Inflammatory macrophage treated with lipopolysaccharide for 4 hours (primary cell): Measurements from ENCODE around the gene PCDHA1.
"Not testable (repeated sequence)": the region's sequence is repeated elsewhere in the genome, so short reads cannot be mapped to it uniquely, and the experiment has no call there.

Source experiments
- DNase-seq: peaks from one replicate; pipeline ENCODE4 v3.0.0-alpha.2; 2020

The PCDHA1 gene

DNA sequence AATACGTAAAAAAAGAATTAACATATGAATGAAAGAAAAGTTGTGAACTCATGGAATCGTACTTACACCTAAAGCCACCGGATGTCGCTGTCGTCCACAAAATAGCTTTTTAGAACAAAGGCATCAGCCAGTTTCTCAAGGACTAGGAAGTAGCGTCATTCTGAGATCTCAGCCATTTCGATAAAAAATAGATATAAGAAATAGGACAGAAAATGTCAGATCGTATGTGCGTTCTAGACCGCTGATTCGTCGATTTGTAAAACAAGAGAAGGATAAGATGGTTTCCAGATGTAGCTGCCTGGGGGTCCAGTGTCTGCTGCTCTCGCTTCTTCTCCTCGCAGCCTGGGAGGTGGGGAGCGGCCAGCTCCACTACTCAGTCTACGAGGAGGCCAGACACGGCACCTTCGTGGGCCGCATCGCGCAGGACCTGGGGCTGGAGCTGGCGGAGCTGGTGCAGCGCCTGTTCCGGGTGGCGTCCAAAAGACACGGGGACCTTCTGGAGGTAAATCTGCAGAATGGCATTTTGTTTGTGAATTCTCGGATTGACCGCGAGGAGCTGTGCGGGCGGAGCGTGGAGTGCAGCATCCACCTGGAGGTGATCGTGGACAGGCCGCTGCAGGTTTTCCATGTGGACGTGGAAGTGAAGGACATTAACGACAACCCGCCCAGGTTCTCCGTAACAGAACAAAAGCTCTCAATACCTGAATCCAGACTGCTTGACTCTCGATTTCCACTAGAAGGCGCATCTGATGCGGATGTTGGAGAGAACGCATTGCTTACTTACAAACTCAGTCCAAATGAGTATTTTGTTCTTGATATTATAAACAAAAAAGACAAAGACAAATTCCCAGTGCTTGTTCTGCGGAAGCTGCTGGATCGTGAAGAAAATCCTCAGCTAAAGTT lies 70.1 kb downstream of the PCDHA1 start, which contains the start of gene PCDHA10:
Gene PCDHA10, plus strand, starts transcription at position 126 of the 903 bp plus-strand sequence. Its CDS starts 152 bp downstream, at position 278.
- DNase-seq: no peak

DNA sequence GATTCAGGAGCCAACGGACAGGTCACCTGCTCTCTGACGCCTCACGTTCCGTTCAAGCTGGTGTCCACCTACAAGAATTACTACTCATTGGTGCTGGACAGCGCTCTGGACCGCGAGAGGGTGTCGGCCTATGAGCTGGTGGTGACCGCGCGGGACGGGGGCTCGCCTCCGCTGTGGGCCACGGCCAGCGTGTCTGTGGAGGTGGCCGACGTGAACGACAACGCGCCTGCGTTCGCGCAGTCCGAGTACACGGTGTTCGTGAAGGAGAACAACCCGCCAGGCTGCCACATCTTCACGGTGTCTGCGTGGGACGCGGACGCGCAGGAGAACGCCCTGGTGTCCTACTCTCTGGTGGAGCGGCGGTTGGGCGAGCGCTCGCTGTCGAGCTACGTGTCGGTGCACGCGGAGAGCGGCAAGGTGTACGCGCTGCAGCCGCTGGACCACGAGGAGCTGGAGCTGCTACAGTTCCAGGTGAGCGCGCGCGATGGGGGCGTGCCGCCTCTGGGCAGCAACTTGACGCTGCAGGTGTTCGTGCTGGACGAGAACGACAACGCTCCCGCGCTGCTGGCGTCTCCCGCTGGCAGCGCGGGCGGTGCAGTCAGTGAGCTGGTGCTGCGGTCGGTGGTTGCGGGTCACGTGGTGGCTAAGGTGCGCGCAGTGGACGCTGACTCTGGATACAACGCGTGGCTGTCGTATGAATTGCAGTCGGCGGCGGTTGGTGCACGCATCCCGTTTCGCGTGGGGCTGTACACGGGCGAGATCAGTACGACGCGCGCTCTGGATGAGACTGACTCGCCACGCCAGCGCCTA lies 71.4 kb downstream of the PCDHA1 start:
- DNase-seq: no peak

GRCh38 chr5:140857987-140858240 lies 72.0 kb downstream of the PCDHA1 start:
- DNase-seq: no peak

DNA sequence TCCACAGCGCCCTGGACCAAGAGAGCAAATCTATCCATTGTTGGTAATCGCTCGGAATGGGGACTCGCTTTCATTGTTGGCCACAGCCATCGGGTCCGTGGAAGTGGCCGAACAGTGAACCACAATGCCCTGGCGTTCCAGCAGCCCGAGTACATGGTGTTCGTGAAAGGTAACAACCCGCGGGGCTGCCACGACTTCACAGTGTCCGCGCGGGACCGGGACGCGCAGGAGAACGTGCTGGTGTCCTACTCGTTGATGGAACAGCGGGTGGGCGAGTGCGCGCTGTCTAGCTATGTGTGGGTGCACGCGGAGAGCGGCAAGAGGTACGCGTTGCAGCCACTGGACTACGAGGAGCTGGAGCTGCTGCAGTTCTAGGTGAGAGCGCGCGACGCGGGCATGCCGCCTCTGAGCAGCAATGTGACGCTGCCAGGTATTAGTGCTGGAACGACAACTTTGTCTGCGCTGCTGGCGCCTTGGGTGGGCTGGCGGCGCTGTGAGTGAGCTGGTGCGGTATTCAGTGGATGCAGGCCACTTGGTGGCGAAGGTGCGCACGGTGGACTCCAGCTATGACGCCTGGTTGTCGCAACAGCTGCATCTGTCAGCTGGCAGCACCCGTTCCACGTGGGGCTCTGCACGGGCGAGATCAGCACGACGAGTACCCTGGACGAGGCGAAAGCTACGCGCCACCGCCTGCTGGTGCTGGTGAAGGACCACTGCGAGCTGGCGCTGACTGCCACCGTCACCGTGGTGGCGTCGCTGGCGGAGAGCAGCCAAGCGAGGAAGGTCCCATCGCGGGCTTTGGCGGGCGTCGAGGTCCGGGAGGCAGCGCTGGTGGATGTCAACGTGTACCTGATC lies 76.7 kb downstream of the PCDHA1 start:
- DNase-seq: no peak

GRCh38 chr5:140868721-140869554 lies 83.0 kb downstream of the PCDHA1 start, which contains the start of gene PCDHA11:
PCDHA11 (plus strand) TSS chr5:140868957; CDS start chr5:140869104, 147 bp downstream.
- DNase-seq: no peak

- DNase-seq: no peak
Measured at GRCh38 chr5:140869555-140869886, 83.6 kb downstream of the PCDHA1 start.

DNA sequence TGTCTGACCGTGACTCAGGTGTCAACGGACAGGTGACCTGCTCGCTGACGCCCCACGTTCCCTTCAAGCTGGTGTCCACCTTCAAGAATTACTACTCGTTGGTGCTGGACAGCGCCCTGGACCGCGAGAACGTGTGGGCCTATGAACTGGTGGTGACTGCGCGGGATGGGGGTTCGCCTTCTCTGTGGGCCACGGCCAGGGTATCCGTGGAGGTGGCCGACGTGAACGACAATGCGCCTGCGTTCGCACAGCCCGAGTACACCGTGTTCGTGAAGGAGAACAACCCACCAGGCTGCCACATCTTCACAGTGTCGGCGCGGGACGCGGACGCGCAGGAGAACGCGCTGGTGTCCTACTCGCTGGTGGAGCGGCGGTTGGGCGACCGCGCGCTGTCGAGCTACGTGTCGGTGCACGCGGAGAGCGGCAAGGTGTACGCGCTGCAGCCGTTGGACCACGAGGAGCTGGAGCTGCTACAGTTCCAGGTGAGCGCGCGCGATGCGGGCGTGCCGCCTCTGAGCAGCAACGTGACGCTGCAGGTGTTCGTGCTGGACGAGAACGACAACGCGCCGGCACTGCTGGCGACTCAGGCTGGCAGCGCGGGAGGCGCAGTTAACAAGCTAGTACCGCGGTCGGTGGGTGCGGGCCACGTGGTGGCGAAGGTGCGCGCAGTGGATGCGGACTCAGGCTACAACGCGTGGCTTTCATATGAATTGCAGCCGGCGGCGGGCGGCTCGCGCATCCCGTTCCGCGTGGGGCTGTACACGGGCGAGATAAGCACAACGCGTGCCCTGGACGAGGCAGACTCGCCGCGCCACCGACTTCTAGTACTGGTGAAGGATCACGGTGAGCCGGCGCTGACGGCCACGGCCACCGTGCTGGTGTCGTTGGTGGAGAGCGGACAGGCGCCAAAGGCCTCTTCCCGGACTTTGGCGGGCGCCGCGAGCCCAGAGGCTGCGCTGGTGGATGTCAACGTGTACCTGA lies 84.6 kb downstream of the PCDHA1 start:
- DNase-seq: no peak

DNA sequence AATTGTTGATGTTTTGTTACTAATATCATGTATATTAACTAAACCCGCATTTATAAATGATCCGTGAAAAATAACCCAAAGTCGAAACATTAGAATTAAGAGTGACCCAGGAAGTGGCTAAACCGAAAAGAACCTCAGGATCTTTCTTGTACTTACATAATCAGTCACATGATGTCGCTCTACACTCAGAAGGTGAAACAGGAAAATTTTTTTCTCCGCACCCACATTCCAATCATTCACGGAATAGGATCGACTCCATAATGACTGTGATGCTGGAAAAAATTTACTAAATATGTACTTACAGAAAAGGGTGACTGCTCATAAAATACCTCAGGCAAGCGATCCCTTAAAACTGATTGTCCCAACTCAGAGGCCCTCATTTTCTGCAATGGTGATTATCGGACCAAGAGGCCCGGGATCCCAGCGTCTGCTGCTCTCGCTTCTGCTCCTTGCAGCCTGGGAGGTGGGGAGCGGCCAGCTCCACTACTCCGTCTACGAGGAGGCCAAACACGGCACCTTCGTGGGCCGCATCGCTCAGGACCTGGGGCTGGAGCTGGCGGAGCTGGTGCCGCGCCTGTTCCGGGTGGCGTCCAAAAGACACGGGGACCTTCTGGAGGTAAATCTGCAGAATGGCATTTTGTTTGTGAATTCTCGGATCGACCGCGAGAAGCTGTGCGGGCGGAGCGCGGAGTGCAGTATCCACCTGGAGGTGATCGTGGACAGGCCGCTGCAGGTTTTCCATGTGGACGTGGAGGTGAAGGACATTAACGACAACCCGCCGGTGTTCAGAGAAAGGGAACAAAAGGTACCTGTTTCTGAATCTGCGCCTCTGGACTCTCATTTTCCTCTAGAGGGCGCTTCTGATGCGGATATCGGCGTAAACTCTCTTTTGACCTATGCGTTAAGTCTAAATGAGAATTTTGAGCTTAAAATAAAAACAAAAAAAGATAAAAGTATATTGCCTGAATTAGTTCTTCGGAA lies 89.4 kb downstream of the PCDHA1 start, which contains the start of gene PCDHA12:
Gene PCDHA12, plus strand, starts transcription at position 224 of the 981 bp plus-strand sequence. Its CDS starts 165 bp downstream, at position 389.
- DNase-seq: no peak

DNA sequence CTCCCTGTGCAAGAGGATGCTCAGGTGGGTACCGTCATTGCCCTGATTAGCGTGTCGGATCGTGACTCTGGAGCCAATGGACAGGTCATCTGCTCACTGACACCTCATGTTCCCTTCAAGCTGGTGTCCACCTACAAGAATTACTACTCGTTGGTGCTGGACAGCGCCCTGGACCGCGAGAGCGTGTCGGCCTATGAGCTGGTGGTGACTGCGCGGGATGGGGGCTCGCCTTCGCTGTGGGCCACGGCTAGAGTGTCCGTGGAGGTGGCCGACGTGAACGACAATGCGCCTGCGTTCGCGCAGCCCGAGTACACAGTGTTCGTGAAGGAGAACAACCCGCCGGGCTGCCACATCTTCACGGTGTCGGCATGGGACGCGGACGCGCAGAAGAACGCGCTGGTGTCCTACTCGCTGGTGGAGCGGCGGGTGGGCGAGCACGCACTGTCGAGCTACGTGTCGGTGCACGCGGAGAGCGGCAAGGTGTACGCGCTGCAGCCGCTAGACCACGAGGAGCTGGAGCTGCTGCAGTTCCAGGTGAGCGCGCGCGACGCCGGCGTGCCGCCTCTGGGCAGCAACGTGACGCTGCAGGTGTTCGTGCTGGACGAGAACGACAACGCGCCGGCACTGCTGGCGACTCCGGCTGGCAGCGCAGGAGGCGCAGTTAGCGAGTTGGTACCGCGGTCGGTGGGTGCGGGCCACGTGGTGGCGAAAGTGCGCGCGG lies 90.8 kb downstream of the PCDHA1 start:
- not testable (repeated sequence) for DNase-seq

DNA sequence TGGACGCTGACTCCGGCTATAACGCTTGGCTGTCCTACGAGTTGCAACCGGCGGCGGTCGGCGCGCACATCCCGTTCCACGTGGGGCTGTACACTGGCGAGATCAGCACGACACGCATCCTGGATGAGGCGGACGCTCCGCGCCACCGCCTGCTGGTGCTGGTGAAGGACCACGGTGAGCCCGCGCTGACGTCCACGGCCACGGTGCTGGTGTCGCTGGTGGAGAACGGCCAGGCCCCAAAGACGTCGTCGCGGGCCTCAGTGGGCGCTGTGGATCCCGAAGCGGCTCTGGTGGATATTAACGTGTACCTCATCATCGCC lies 91.3 kb downstream of the PCDHA1 start:
- no peak for DNase-seq

GRCh38 chr5:140881889-140882590 lies 96.1 kb downstream of the PCDHA1 start, which contains the start of gene PCDHA13:
PCDHA13 (plus strand) TSS chr5:140882124; CDS start chr5:140882269, 145 bp downstream.
- DNase-seq: no peak

- DNase-seq: no peak
Measured at GRCh38 chr5:140882591-140882899, 96.6 kb downstream of the PCDHA1 start.

DNA sequence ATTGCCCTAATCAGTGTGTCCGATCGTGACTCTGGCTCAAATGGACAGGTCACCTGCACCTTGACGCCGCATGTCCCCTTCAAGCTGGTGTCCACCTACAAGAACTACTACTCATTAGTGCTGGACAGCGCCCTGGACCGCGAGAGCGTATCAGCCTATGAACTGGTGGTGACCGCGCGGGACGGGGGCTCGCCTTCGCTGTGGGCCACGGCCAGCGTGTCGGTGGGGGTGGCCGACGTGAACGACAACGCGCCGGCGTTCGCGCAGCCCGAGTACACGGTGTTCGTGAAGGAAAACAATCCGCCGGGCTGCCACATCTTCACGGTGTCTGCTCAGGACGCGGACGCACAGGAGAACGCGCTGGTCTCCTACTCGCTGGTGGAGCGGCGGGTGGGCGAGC lies 97.4 kb downstream of the PCDHA1 start:
- DNase-seq: no peak

- no peak for DNase-seq
Measured at GRCh38 chr5:140883927-140884697, 98.2 kb downstream of the PCDHA1 start.

DNA sequence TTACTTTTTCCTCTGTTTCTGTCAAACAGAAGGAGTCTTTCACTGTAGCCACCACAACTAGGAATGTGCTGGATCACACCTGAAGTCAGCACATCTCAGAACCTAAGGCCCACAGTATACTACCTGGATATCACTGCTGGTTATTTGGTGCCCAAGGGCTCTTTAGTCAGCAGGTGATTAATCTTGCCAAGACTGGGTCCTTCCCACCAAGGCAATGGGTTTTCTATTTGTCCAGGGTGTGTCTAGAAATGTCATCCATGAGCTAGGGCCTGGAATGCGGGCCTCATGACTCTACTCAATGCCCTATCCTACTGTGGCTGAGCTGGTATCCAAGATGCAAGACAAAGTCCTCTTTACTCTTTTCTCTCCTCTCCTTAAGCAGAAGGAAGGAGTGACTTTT lies 130.4 kb downstream of the PCDHA1 start:
- no peak for DNase-seq

- no peak for DNase-seq
Measured at GRCh38 chr5:140923601-140924000, 137.7 kb downstream of the PCDHA1 start.

DNA sequence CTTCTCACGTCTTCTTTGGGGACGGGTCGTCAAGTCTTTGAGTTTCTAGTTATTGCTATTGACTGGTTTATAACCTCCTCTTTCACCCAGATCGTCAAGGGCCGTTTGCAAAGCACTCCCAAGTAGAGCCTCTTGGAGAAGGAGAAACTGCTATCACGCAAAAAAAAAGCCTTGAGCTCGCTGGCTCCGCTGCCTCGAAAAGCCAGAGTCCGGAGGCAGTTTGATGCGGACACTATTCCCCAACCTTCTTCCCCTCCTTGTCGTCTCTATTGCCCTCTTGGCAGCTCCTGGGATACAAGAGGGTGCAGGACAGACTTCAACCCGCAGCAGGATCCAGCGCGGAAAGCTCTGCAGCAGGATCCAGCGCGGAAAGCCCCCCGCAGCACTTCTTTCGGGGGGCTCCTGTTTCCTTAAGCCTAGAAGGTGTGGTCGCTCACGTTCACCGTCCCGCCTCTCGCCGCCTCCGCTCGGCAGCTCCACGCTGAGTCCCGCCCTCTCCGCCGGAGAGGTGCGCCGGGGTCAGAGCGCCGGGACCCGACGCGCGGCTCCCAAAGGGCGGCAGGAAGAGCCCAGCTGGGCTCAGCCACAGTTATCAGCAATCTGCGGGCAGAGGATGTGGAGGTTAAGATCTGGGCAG lies 140.0 kb downstream of the PCDHA1 start, which contains the start of gene PCDHAC1:
Gene PCDHAC1, plus strand, starts transcription at position 494 of the 637 bp plus-strand sequence. CDS start 594 bp downstream, outside the sequence.
- DNase-seq: no peak
